Nephron (organoid): Measurements from ENCODE around the gene CABLES2.

Experiments
- H3K27ac Mint-ChIP-seq, 3 experiments: 2 replicates each; pipeline ENCODE4 v1.8.0; 2020; ENCODE audit warnings: mixed read lengths in 3 of 3, mild to moderate bottlenecking in 2 of 3, moderate library complexity in 1 of 3
- H3K27me3 Mint-ChIP-seq: 2 replicates; pipeline ENCODE4 v1.8.0; 2021; ENCODE audit warnings: low read depth, mild to moderate bottlenecking, moderate library complexity, mixed read lengths
- H3K36me3 Mint-ChIP-seq: 2 replicates; pipeline ENCODE4 v1.8.0; 2020; ENCODE audit warnings: low read depth, mixed read lengths
- H3K4me1 Mint-ChIP-seq: 2 replicates; pipeline ENCODE4 v1.8.0; 2020; ENCODE audit warnings: mixed read lengths
- H3K4me3 Mint-ChIP-seq, 3 experiments: 2 replicates each; pipeline ENCODE4 v1.8.0; 2020; ENCODE audit warnings: mild to moderate bottlenecking in 3 of 3, mixed read lengths in 3 of 3, moderate library complexity in 2 of 3
- H3K9me3 Mint-ChIP-seq: 2 replicates; pipeline ENCODE4 v1.8.0; 2020; ENCODE audit warnings: mixed read lengths
- CTCF ChIP-seq, 3 experiments: fragments of 200-600 bp; sonication (generic); IDR thresholded peaks; one replicate each; pipeline ENCODE4 v1.5.0; 2021; ENCODE audit warnings: antibody characterized with exemption in 3 of 3; ENCODE audit not compliant: unreplicated experiment in 3 of 3

The CABLES2 gene

GRCh38 chr20:62365814-62366369 lies 41.2 kb downstream of the CABLES2 start:
- H3K27ac Mint-ChIP-seq = peak overlapping the region in 2 of 3 experiments; percentile 18 to 78
- H3K27me3 Mint-ChIP-seq = peaks cover 4% of the 10 kb centered on the region

GRCh38 chr20:62364911-62365736 lies 42.0 kb downstream of the CABLES2 start:
- Mint-ChIP-seq H3K36me3 (no peaks in the 10 kb centered on the region), H3K9me3 (no peaks in the 10 kb centered on the region), H3K27ac (peak overlapping the region in 2 of 3 experiments; percentile 63 to 78), H3K4me3 (peak overlapping the region; percentile 74 to 84 (median 80)), H3K27me3 (peaks cover 4% of the 10 kb centered on the region), H3K4me1 (peaks cover 29% of the 10 kb centered on the region)
- no peak for TF ChIP-seq CTCF (IDR thresholded peaks at IDR 0.05; ENCODE audit: unreplicated experiment in 3 of 3)

More at GRCh38 chr20:62365814-62366369, 41.2 kb downstream of the CABLES2 start:
- H3K36me3 Mint-ChIP-seq = no peaks in the 10 kb centered on the region
- no peak for TF ChIP-seq CTCF (IDR thresholded peaks at IDR 0.05; ENCODE audit: unreplicated experiment in 3 of 3)
- H3K4me3 Mint-ChIP-seq = peak overlapping the region; percentile 74 to 84 (median 80)
- H3K9me3 Mint-ChIP-seq = no peaks in the 10 kb centered on the region
- peaks cover 34% of the 10 kb centered on the region for H3K4me1 Mint-ChIP-seq

- Mint-ChIP-seq H3K27me3 (peaks cover 4% of the 10 kb centered on the region), H3K36me3 (no peaks in the 10 kb centered on the region), H3K27ac (peak overlapping the region in 1 of 3 experiments; percentile 56), H3K4me3 (peak overlapping the region; percentile 74 to 84 (median 80)), H3K9me3 (no peaks in the 10 kb centered on the region), H3K4me1 (peaks cover 24% of the 10 kb centered on the region)
- TF ChIP-seq CTCF (IDR thresholded peaks at IDR 0.05; ENCODE audit: unreplicated experiment in 3 of 3) = no peak
Measured at GRCh38 chr20:62363920-62364851, 42.9 kb downstream of the CABLES2 start.

- peak in 1 of 3 experiments; percentile 24 for TF ChIP-seq CTCF (IDR thresholded peaks at IDR 0.05; ENCODE audit: unreplicated experiment in 3 of 3)
- Mint-ChIP-seq H3K9me3 (no peaks in the 10 kb centered on the region), H3K36me3 (no peaks in the 10 kb centered on the region), H3K27ac (peak overlapping the region in 2 of 3 experiments; percentile 57 to 80), H3K27me3 (no peaks in the 10 kb centered on the region), H3K4me3 (peak overlapping the region in 2 of 3 experiments; percentile 30 to 31), H3K4me1 (peaks cover 25% of the 10 kb centered on the region)
Measured at GRCh38 chr20:62362991-62363919, 43.8 kb downstream of the CABLES2 start.

- no peaks in the 10 kb centered on the region for H3K9me3 Mint-ChIP-seq
- H3K36me3 Mint-ChIP-seq = no peaks in the 10 kb centered on the region
- peak overlapping the region in 2 of 3 experiments; percentile 57 to 80 for H3K27ac Mint-ChIP-seq
- peak overlapping the region; percentile 30 to 31 (median 31) for H3K4me3 Mint-ChIP-seq
- peaks cover 26% of the 10 kb centered on the region for H3K4me1 Mint-ChIP-seq
- H3K27me3 Mint-ChIP-seq = no peaks in the 10 kb centered on the region
- TF ChIP-seq CTCF (IDR thresholded peaks at IDR 0.05; ENCODE audit: unreplicated experiment in 3 of 3) = no peak
Measured at GRCh38 chr20:62362590-62362940, 44.5 kb downstream of the CABLES2 start.
